ENCODE measurements around the gene BEND2.

GRCh38 chrX:18174209-18174608, 46.5 kb downstream of the BEND2 start:
- no peak for TF ChIP-seq ZNF274 (IDR thresholded peaks at IDR 0.05; ENCODE audit: low read depth, low read length)
- no peak for TF ChIP-seq YY1 (IDR thresholded peaks at IDR 0.05; ENCODE audit: insufficient read depth, insufficient read length)
